HG03575 (cell line): ENCODE results near the gene SRSF10.
"Not testable (repeated sequence)": the region's sequence is repeated elsewhere in the genome, so short reads cannot be mapped to it uniquely, and the experiment has no call there.

Experiments
- ATAC-seq: cut with Tn5 transposase; IDR thresholded peaks from one replicate; pipeline ENCODE4 v1.9.1; 2021; ENCODE audit not compliant: unreplicated experiment, insufficient number of reproducible peaks, low FRiP score; ENCODE audit errors: extremely low read depth

The SRSF10 gene

GRCh38 chr1:24002695-24003094 lies 22.6 kb upstream of the SRSF10 start:
- no peak for ATAC-seq

- no peak for ATAC-seq
These were observed 19.1 kb upstream of the SRSF10 start for GRCh38 chr1:23999156-23999671.

GRCh38 chr1:23997812-23998211 lies 17.7 kb upstream of the SRSF10 start:
- no peak for ATAC-seq

GRCh38 chr1:23996700-23997229 lies 16.6 kb upstream of the SRSF10 start:
- no peak for ATAC-seq

- no peak for ATAC-seq
These were observed 15.3 kb upstream of the SRSF10 start for GRCh38 chr1:23995431-23995837.

GRCh38 chr1:23992011-23992410 lies 11.9 kb upstream of the SRSF10 start:
- not testable (repeated sequence) for ATAC-seq

GRCh38 chr1:23989263-23989662 lies 9.1 kb upstream of the SRSF10 start:
- ATAC-seq, result no peak

- ATAC-seq, result not testable (repeated sequence)
These were observed 6.9 kb upstream of the SRSF10 start for GRCh38 chr1:23987038-23987437.

- no peak for ATAC-seq
These were observed 4.5 kb upstream of the SRSF10 start for GRCh38 chr1:23984417-23985186.

- no peak for ATAC-seq
These were observed 572 bp upstream of the SRSF10 start for GRCh38 chr1:23980728-23981070.

- no peak for ATAC-seq
These were observed 693 bp downstream of the SRSF10 start for GRCh38 chr1:23979387-23979880.

- no peak for ATAC-seq
These were observed 1.3 kb downstream of the SRSF10 start for GRCh38 chr1:23978805-23979204.

GRCh38 chr1:23977854-23978191 lies 2.3 kb downstream of the SRSF10 start:
- no peak for ATAC-seq

- ATAC-seq, result no peak
These were observed 2.8 kb downstream of the SRSF10 start for GRCh38 chr1:23977187-23977853.

GRCh38 chr1:23967871-23968270 lies 12.3 kb downstream of the SRSF10 start:
- ATAC-seq, result no peak

- ATAC-seq, result no peak
These were observed 13.1 kb downstream of the SRSF10 start for GRCh38 chr1:23966973-23967493.

GRCh38 chr1:23964790-23965740 lies 15.1 kb downstream of the SRSF10 start:
- ATAC-seq, result no peak

- no peak for ATAC-seq
These were observed 15.9 kb downstream of the SRSF10 start for GRCh38 chr1:23964235-23964668.
